ENCODE data around the gene PIK3CD. TPM values are rescaled to one million over a fixed set of nuclear protein-coding genes. Genes with fewer than 3 reads are reported as not detected.

The PIK3CD gene
- total and polyA plus RNA-seq, 2 of the 8 experiments (the other 6 are each of a cell fraction or from before 2014, with no cell fraction given), result 20.6 to 24.1 TPM

- no peaks in the 10 kb centered on the region; the same call in 1 of the 2 replicates for H3K79me1 ChIP-seq (ENCODE audit: low read depth, low read length)
- no peak overlapping the region for H2BK15ac ChIP-seq (ENCODE audit: low read length)
- POLR2A ChIA-PET (ENCODE audit: partially characterized antibody), result interaction anchor here (1.5 to 1.9 kb wide), 3 partner anchors 11 to 16 kb away, joined by 3 to 13 read pairs (median 4); no protein-coding TSS in a partner anchor
- H3K4ac ChIP-seq (replicated peaks; ENCODE audit: insufficient read length, low read depth, low read length), result no peak overlapping the region
- no peaks in the 10 kb centered on the region for H3K23me2 ChIP-seq (ENCODE audit: low read depth, low read length)
- no peak overlapping the region for H3K23ac ChIP-seq (ENCODE audit: insufficient read length)
- no peak overlapping the region for H3K4me3 ChIP-seq (ENCODE audit: extremely low read depth in 1 of 4, insufficient read depth in 2 of 4, low read depth in 3 of 4, low read length in 4 of 4)
- CTCF ChIA-PET (ENCODE audit: partially characterized antibody), result interaction anchor here (0.5 to 5.3 kb wide), 20 partner anchors 9 to 470 kb away, joined by 3 to 54 read pairs (median 6); partner anchors contain the start of gene PIK3CD
- H2BK12ac ChIP-seq (ENCODE audit: low read depth, low read length), result no peak overlapping the region
- no peak overlapping the region for H2AFZ ChIP-seq (ENCODE audit: low read length)
- H3K9me3 ChIP-seq (ENCODE audit: insufficient read depth in 2 of 2, low read depth in 1 of 2, low read length in 1 of 2), result no peaks in the 10 kb centered on the region
- H3K14ac ChIP-seq (ENCODE audit: insufficient read length), result no peak overlapping the region
- H3K4me1 ChIP-seq (replicated peaks in 1 of 4; ENCODE audit: control insufficient read depth in 3 of 4, insufficient read depth in 4 of 4, low read length in 3 of 4), result peaks cover 0 to 2% (median 0%) of the 10 kb centered on the region in 4 experiments; a peak in 1 of 7 replicates
- H3K9ac ChIP-seq (replicated peaks in 1 of 4; ENCODE audit: extremely low read depth in 1 of 4, low read depth in 3 of 4, low read length in 3 of 4), result no peak overlapping the region
- H2BK5ac ChIP-seq (ENCODE audit: low read depth, low read length), result no peak overlapping the region
- H3K27ac ChIP-seq (ENCODE audit: low read depth, low read length), result no peak overlapping the region
- H3K56ac ChIP-seq (replicated peaks; ENCODE audit: insufficient read length, low read depth, low read length), result no peak overlapping the region
- no peaks in the 10 kb centered on the region for H4K20me1 ChIP-seq (replicated peaks in 1 of 2; ENCODE audit: control insufficient read depth in 1 of 2, insufficient read depth in 2 of 2, low read length in 2 of 2)
- no peaks in the 10 kb centered on the region; a peak in 1 of 4 replicates for H3K79me2 ChIP-seq (ENCODE audit: control insufficient read depth in 1 of 2, insufficient read depth in 2 of 2, low read length in 2 of 2)
- no peak overlapping the region for H4K8ac ChIP-seq (ENCODE audit: extremely low read depth, insufficient read depth, low read length)
- H4K5ac ChIP-seq (ENCODE audit: insufficient read length, low read depth, low read length), result no peak overlapping the region
- no peak overlapping the region for H2BK120ac ChIP-seq (replicated peaks; ENCODE audit: low read depth, low read length)
- no peak overlapping the region; the same call in 1 of the 2 replicates for H2AK5ac ChIP-seq (ENCODE audit: low read depth, low read length)
- DNase-seq (ENCODE audit: low read depth in 1 of 2, low spot score in 2 of 2), result no peak
- TF ChIP-seq, protein P1, sequence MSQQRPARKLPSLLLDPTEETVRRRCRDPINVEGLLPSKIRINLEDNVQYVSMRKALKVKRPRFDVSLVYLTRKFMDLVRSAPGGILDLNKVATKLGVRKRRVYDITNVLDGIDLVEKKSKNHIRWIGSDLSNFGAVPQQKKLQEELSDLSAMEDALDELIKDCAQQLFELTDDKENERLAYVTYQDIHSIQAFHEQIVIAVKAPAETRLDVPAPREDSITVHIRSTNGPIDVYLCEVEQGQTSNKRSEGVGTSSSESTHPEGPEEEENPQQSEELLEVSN (IDR thresholded peaks at IDR 0.05), result no peak
- TF ChIP-seq RNF2 (IDR thresholded peaks at IDR 0.05; ENCODE audit: borderline replicate concordance, low read depth, low read length, missing control alignments, poor library complexity, severe bottlenecking) (no peak), SP1 (IDR thresholded peaks at IDR 0.05; ENCODE audit: low read depth, low read length) (no peak), CHD1 (IDR thresholded peaks at IDR 0.05; ENCODE audit: low read depth, low read length) (no peak), KDM4A (IDR thresholded peaks at IDR 0.05; ENCODE audit: low read depth, low read length, severe bottlenecking) (no peak), CBX5 (IDR thresholded peaks at IDR 0.05; ENCODE audit: low read depth, low read length) (no peak), POU5F1 (IDR thresholded peaks at IDR 0.05; ENCODE audit: low read depth, low read length) (no peak), EP300 (IDR thresholded peaks at IDR 0.05; ENCODE audit: borderline replicate concordance in 1 of 2, low read depth in 2 of 2, low read length in 2 of 2) (no peak)
- H2BK20ac ChIP-seq (ENCODE audit: low read length), result no peak overlapping the region
- FAIRE-seq, result no peak
- H4K91ac ChIP-seq (replicated peaks; ENCODE audit: insufficient read length, low read length), result no peak overlapping the region
- no peak overlapping the region for H3K4me2 ChIP-seq (ENCODE audit: insufficient read depth in 1 of 2, low read depth in 2 of 2, low read length in 2 of 2)
- 86% methylated on average over 5 of the region's 5 CpGs; no CpG with 5 or more reads in 1 of the 2 experiments for WGBS, 2 experiments (ENCODE audit: extremely low coverage in 1 of 2, insufficient coverage in 1 of 2, insufficient read length in 1 of 2, insufficient replicate concordance in 2 of 2, low coverage in 1 of 2, low lambda C conversion rate in 2 of 2, missing lambda C conversion rate in 1 of 2)
- no peaks in the 10 kb centered on the region for H3K36me3 ChIP-seq (ENCODE audit: control insufficient read depth in 2 of 4, insufficient read depth in 4 of 4, low read length in 3 of 4)
- H3K27me3 ChIP-seq (replicated peaks in 1 of 4; ENCODE audit: control insufficient read depth in 3 of 4, extremely low read depth in 1 of 4, insufficient read depth in 3 of 4, low read length in 3 of 4), result no peaks in the 10 kb centered on the region
- no peak overlapping the region for H3K18ac ChIP-seq (ENCODE audit: extremely low read depth, low read length)
These were observed 51.6 kb downstream of the PIK3CD start for GRCh38 chr1:9703165-9703509.

All from H1 (cell line).